Spleen (tissue), 7 donors: ENCODE results near the gene SDK1.

Source experiments
- CTCF ChIP-seq, 11 experiments: fragments of 200-600 bp in 7 of 11; fragments of 450-650 bp in 4 of 11; sonication (generic) in 4 of 11; IDR thresholded peaks in 8 of 11; conservative IDR thresholded peaks in 3 of 11; 1 replicate in 7 of 11; 2 replicates in 4 of 11; pipeline versions ENCODE4 v1.4.0 to v1.8.0; 2016 to 2021; ENCODE audit warnings: antibody characterized with exemption in 11 of 11, inconsistent platforms in 4 of 11, mild to moderate bottlenecking in 1 of 11
- POLR2A ChIP-seq, 3 donors: fragments of 450-650 bp; IDR thresholded peaks; one replicate each; pipeline ENCODE4 v1.5.1; 2017; ENCODE audit warnings: antibody characterized with exemption in 3 of 3, mild to moderate bottlenecking in 1 of 3
- POLR2AphosphoS5 ChIP-seq, 3 donors: sonication (generic); formaldehyde crosslinking; IDR thresholded peaks; one replicate each; pipeline ENCODE4 v1.5.1; 2017; ENCODE audit warnings: antibody characterized with exemption in 3 of 3
- donor health status: DM: no; HTN: no; CAD: no; lungs with moderate emphysema.
- donor health status: DM: no; HTN: no; CAD: no.
- donor health status: DM: no; HTN: no; CAD: no.

DNA sequence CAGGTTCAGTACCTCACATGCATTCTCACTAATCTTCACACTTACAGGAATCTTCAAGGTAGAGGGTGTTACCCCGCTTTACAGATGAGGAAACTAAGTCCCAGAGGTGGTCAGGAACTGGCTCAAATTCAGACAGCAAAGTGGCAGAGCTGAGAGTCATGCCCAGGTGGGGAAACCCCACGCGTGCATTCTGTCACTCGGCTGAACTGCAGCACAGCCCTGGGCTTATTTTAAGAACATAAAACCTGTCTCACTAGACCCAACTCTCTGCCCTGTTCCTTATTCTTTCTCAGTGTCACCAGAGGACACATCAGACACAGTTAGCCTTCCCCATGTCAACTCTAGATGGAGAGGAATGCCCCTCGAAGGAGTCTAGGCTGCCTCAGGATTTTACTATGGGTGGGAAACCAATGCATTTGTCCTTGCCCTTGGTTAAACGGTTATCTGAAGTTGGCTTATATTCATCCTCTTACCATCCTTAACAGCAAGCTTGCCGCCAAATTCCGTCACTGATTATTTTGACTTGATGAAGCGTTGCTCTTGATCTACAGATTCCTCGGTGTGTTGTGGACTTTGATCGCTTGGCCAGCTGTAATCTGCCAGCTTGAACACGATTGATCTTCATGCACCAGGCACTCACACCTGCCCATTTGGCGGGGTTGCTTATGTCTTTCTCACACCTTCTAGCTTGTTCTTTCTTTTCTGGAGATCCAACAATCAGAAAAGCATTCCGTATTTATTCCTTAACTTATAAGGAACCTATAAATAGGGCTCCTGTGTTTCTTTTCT, 627.9 kb downstream of the SDK1 start:
- TF ChIP-seq CTCF (IDR thresholded peaks at IDR 0.05 in 8 of 11, conservative IDR thresholded peaks at IDR 0.05 in 3 of 11) (no peak), POLR2AphosphoS5 (IDR thresholded peaks at IDR 0.05) (no peak), POLR2A (IDR thresholded peaks at IDR 0.05) (no peak)
